HG03469 (cell line): ENCODE results near the gene HECW1.

Experiments
- ATAC-seq: cut with Tn5 transposase; IDR thresholded peaks from one replicate; pipeline ENCODE4 v1.9.1; 2021; ENCODE audit warnings: mild to moderate bottlenecking, moderate library complexity, moderate number of reproducible peaks; ENCODE audit not compliant: unreplicated experiment

The HECW1 gene

DNA sequence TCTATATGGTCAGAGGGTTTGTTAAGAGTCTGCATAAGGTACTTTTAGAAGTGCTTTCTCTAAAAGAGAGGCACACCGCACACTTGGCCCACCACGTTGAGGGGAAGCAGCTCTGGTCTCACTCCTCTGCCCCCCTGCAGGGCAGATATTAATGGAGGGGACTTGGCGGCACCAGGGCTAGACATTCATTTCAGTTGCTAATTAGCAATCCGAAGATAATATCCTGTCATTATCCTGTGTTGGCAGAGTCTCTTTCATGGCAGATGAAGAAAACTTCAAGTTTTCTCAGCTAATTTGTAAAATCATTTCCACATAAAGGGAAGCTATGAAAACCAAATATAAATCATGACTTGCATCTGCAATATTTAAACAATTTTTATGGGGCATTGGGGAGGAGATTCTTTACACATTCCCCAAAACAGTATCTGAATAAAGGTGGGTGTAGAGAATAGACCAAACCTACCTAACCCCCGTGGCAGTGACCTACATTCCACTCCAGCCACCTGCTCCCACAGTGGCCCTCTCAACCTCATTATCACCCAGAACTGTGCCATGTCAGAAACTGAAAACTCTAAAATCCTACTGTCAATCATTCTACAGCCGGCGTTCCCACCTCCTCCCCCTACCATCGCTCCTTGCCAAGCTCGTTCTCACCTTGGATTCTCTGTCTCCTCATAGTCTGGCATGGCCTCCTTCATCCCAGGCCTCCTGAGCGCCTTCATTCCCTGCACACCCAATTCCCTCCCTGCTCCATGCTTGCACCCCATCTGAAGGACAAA, 416.3 kb downstream of the HECW1 start:
- ATAC-seq, result no peak

DNA sequence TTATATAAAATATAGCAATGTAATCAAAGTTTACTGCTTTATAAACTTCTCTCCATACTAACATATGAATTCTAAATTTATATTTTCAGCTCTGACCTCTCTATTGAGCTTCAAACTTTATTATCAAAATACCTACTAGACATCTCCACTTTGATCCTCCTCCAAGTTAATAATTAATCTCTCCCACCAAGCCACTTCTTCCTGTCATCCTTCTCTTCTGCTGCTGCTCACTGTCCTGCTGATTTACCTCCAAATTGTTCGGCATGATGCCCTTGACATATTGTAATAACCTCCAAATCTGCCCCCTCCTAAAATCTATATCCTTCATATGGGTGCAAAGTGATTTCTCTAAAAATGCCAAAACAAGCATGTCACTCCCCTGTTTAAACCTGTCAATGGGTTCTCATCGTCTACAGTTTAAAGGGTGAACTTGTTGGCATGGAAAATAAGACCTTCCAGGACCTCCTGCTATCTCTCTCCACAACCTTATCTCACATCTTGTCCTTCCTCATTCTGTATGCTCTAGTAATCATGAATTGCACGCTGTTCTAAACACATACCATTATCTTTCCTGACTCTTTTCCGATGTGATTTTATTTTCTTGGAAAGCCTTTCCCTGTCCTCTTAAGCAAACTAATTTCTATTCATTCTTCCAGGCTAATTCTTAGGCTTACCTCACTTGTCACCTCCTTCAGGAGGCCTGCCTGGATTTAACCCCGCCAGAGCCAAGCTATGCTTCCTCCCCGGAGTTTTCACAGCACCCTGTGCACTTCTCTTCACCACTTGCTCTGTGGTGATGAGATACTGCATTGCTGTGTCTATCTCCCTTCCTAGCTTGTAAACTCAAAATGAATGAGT, 418.3 kb downstream of the HECW1 start:
- ATAC-seq, result no peak

DNA sequence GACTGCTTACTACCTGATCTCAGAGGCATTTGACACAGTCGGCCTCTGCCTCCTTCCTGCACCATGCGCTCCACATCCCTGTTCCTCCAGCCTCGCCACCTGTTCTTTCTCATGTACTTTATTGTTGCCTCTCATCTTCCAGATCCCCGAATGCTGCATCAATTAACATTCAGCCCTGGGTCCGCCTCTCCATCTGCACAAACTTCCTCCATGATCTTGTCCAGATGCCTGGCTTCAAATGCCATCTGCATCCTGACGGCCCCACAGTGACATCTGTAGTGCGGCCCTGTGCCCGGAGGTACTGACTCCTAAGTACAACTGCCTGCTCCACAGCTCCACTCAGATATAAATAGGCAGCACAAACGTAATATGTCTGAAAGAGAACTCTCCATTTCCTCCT, 419.3 kb downstream of the HECW1 start:
- ATAC-seq, result no peak

DNA sequence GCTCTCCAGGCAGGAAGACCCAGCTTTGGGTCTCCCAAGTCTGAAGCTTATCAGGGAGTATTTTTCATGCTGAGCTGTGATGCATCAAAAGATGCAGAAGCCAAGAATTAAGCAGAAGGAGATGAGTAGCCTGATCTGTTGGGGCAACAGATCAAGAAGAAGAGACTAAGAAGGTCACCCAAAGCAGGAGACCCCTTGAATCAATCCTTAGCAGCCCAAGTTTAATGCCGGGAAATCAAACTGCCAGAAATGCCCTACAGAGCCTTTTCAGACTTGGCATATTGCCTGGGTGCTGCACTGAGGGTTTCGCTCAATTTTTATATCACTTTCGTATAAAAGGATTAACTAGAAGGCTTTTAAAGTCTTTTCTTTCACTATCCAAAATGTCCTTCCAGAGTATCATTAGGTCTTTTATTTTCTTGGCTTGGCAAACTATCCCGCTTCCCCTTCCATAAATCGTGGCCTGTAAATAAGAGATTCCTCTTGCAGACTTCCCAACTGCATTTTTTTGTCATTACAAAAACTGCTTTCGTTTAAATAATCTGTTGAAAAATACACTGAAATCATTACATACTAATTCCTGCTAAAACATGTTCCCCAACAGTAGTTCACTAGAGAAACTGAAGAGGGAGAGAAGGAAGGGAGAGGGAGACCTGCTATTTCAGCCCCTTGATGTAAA, 421.5 kb downstream of the HECW1 start:
- ATAC-seq, result no peak

DNA sequence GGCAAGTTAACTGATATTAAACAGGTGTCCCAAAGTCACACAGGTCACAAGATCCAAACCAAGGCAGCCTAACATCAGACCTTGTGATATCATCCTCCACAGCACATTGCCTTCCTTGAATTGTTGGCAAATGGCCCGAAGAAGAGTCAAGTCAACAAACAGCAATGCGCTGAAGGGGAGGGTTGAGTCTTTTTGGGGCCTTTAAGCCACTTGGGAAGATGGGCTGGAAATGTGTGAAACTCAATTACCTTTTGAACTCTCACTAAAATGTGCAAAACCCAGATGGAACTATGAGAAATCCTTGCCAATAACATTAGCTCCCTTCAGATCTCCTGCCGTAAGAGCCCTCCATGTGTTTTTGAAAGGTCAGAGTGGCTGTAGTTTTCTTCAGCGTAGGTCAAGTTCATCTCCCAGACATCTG, 422.6 kb downstream of the HECW1 start:
- no peak for ATAC-seq

DNA sequence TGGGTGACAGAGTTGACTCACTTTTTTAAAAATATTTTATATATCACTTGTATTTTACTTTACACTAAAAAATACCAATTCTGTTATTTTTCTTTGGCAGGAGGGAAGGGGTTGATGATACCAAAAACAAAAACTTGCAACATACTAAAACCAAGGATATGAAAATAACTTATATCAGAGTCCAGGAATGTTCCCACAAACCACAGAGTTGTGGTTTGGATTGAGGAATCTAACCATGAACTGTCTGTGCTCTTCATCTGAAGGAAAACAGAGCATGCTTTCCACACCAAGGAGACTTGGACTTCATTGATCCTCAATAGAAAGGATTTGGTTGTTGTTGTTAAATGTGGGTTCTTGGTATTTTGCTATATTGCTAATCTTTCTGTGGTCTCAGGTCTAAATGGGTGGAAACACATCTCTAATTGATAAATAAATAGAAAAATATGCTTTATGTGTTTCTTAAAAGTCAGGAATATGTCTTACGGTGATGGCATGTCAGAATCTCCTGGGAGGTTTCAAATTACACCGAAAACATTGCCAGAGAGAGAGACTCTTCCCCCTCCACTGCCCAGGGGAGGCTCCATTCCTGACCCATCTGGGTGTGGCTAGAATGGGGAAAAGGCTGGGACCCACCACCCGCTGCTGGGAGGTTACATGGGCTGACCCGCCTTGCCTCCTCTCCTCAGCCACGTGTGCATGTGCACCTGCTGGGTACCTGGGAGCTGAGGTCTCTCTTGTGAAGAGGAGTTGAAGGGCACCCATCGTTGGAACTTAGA, 423.6 kb downstream of the HECW1 start:
- ATAC-seq, result no peak

DNA sequence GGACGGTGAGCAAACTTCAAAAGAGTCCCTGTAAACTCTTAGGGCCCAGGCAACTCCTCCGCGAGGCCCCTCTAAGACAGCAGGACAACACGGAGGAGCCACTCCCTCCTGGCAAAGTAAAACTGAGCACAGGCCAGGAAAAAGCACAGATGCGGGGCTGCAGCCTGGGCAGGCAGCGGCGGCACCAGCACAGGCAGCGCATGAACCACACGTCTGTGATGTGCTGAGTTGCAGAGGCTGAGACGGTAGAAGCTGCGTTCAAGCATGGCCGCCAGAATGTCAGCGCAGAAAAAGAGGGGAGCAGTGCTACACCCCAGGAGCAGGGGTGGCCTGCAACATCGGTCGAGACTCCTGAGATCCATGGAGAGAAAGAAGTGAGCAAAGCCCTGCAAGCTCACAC, 424.3 kb downstream of the HECW1 start:
- ATAC-seq, result no peak

DNA sequence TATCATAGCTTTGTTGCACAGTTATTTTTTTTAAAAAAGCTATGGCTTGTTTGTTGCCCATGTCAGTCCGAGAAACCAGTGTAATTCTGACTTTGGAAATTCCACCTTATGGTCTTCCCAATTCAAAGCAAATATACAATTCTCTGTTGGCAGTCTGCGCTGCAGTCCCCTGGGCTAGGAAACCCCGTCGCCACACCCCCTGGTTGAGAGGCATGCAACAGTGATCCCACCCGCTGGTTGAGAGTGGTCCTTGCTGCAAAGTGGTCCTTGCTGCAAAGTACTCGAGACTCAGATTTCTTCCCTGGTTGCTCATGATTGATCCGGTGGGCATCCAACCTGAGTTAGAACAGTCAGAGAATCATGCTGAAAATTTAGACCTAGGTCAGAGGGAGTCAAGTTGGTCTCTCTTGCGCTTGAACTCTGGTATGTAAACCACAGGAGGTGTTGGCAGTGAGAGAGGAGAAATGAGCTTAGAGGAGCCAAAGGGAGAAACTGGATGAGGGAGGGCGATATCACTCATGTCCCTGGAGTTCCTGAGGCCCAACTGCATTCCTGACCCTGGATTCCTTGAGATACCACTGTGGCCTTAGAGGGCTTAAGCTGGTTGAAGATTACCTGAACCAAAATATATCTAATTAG, 425.4 kb downstream of the HECW1 start:
- no peak for ATAC-seq

DNA sequence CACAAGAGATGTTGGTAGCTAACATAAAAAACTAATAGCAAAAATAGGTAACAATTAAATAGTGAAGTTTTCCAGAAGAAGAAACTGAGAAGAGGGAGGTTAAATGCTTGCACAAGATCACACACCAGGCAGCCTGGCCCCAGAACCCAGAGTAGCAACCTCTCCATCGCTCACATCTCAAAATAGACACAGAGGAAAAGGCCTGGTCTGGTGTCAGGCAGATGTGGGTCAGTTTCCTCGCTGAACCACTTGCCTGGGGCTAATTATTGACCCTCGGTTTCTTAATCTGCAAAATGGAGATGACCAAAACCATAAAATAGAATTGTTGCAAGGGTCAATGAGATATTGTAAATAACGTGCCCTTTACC, 425.9 kb downstream of the HECW1 start:
- no peak for ATAC-seq

DNA sequence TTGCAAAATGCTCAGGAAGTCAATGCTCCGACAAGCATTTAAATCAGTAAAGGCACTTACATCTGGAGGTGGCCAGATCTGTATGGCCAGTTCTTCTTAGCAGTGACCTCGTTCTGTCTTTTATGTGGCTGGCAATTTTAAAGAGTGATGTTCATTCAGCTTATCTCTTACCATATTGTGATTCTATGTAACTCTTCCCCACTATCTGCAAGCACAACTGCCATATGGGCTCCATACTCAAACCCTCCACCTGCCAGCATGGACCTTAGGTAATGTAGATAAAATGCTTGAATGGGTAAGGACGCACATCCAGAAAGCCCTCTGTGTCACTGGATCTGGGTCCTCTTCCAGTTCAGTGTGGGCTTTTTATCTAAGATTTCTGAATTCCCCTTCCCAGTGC, 428.0 kb downstream of the HECW1 start:
- no peak for ATAC-seq

DNA sequence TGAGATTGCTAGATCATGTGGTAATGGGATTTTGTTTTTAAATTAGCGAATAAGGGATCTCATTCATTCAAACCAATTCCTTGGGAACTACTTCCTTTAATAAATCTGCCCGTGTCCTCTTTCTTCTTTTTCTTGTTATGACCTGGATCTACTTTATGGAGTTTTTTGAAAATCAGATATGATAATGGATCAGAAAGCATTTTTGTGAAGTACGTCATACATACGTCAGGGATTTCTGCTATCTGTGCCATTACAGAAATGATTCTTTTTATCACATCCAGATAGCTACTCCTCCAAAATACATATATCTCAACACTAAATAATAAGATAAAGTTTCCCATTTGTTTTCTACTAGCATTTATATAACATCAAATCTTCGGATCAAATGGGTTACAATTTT, 430.3 kb downstream of the HECW1 start:
- ATAC-seq, result no peak

DNA sequence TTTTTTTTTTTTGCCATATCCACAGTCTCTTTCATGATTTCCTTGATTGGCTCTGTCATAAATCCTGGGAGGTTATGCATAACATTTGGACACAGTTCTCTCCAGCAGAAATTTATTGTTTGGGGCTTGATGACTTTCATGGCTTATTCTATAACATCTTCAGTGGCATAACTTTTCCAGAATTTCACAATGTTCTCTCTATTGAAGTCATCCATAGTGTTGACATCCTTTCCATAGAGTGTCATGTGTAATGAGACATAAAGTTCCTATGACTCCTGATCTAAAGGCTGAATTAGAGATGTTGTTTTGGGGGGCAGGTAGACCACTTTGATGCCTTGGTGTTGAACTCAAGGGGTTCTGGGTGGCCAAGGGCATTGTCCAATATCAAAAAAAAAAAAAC, 433.8 kb downstream of the HECW1 start:
- no peak for ATAC-seq

DNA sequence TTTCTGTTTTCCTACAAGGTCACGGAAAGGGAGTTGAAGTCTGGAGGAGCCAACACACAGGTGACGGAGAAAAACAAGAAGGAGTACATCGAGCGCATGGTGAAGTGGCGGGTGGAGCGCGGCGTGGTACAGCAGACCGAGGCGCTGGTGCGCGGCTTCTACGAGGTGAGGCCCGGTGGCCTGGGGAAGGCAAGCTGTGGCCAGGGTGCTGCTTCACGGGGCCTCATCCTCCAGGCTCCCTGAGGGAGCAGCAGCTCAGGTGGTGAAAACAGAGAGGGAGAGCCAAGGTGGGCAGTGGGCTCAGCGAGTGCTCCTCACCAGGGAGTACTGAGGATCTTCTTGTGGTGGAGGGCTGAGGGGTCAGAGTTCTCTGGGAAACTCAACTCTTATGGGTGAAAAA, 438.0 kb downstream of the HECW1 start:
- ATAC-seq, result no peak

DNA sequence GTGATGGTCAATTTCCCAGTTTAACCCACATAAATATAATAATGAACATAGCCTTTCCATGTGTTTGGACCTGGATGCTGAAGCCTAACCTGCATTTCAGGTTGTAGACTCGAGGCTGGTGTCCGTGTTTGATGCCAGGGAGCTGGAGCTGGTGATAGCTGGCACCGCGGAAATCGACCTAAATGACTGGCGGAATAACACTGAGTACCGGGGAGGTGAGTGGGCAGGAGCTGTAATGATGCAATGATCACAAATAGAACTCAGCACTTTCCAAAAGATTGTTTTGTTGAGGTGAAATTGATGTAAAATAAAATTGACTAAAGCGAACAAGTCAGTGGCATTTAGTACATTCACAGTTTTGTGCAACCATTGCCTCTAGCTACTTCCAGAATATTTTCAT, 439.7 kb downstream of the HECW1 start:
- no peak for ATAC-seq

DNA sequence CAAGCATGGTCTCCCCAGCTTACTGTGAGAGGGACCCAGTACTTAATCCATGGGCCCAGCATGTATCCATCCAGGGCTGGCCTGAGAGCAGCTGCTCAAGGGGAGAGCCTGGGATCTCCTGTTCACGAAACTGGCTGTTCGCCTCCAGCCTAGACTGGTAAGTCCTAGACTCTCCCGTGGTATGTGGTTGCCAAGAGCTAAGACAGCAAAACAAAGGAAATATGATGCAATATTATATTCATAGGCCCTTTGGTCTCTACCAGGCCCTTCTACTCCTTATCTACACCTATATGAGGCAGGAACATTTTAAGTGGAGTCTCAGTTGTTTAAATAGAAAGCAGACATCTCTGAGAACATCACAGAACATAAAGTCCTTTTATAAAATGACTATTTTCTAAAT, 441.6 kb downstream of the HECW1 start:
- no peak for ATAC-seq

DNA sequence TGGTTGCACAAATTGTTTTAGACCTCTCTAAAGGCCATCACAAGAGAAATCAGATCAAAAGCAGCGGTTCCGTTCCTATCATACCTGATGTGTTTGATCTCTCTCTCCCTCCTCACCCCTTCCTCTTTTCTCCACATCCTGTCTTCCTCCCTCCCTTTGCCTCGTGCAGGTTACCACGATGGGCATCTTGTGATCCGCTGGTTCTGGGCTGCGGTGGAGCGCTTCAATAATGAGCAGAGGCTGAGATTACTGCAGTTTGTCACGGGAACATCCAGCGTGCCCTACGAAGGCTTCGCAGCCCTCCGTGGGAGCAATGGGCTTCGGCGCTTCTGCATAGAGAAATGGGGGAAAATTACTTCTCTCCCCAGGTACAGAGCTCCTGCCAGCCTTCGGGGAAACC, 442.0 kb downstream of the HECW1 start:
- ATAC-seq, result no peak

DNA sequence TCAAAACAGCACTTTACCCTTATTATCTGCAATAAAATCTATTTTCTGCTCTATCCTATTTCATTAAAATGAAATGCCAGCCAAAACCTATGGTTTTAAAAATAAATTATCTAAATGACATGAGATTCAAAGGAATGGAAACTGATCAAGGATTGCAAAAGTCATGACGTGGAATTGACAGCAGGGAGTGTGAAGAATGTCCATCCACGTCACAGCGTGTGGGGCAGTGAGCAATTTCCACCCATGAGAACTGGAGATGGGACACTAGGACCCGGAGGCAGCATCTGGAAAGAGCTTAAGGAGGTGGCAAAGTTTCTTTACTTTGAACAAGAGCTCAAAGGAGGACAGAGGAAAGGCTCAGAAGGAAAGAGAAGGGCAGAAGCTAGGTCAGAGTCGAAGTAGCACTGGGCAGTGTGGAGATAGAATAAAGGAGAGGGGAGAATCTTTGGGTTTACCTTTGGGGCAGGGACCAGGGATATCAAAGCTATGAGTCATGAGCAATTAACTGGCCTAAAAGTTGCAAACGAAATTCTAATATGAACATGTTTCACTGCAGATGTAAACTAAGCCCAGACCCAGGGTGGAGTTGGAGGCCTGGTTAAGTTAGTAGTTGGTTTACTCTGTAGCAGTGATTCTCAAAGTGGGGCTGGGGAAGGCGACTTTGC, 445.5 kb downstream of the HECW1 start:
- no peak for ATAC-seq

DNA sequence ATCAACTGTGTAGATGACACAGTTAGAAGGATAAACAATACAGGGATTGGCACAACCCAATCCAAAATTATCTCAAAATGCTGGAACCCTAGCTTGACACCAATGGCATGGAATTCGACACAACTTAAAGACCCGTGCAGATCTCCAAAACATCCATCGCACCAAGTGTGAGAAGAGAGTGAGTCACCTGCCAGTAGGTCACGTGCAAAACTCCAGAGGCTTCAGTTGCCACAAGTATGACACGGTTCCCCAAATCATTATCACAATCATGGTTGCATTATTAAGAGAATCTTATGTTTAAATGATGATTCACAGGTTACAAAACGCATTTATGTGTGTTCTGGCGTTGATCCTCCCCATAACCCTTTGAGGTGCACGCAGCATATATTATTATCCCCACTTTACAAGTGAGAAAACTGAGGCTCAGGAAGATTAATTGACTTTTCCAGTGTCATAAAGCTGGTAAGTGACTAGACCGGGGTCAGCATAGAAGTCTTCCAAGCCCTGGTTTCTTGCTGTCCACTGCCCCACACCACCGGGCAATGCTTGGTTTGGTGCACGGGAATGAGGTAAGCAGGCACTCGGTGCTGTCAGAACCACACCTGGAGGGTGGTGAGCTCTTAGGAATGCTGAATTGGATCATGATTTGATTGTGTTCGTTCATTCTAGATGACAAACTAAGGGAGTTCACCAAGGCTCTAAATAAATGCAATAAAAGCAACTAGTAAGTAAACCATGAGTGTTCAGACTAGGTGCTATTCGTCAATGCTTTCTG, 446.9 kb downstream of the HECW1 start:
- ATAC-seq, result no peak

DNA sequence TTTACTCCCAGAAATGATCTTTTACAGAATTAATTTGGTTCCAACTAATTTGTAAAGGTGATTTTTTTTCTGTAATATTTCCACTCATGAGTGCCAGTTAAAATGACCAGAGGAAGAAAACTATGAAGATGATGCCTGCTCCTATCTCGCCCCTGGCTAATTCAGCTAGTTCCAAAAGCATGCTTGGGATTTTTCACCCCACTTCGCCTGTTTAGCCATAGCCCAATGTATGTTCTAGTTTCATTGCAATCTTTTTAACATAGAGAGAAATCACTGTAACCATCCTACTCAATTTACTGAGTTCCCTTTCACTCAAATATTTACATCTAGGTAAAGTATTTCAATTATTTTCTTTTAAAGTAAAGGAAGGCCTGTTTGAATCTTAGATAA, 447.5 kb downstream of the HECW1 start:
- ATAC-seq, result no peak
